ENCODE data around the gene PRMT6.
"Not testable (repeated sequence)": the region's sequence is repeated elsewhere in the genome, so short reads cannot be mapped to it uniquely, and the experiment has no call there.

The PRMT6 gene

DNA sequence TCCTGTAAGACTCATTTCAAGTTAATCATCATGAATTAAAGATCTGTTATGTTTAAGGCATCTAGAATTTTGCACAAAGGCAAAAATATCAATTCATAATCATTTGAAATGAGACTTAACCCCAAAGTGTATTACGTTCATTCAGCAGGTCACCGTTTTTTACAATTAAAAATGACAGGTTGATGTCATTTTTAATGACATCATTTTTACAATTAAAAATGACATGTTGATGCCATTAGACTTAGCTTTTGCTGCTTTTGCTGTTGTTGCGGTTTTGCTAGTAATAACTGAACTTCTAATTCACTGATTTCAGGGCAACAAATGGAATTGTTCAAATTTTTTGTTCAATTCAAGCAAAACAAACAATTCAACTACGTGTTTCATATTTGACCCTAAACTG, 17.0 kb downstream of the PRMT6 start:
- H3K4me3 ChIP-seq = no peak overlapping the region
- no peak overlapping the region for H3K27ac ChIP-seq
- DNase-seq (ENCODE audit: low spot score) = no peak
- TF ChIP-seq, protein P1, sequence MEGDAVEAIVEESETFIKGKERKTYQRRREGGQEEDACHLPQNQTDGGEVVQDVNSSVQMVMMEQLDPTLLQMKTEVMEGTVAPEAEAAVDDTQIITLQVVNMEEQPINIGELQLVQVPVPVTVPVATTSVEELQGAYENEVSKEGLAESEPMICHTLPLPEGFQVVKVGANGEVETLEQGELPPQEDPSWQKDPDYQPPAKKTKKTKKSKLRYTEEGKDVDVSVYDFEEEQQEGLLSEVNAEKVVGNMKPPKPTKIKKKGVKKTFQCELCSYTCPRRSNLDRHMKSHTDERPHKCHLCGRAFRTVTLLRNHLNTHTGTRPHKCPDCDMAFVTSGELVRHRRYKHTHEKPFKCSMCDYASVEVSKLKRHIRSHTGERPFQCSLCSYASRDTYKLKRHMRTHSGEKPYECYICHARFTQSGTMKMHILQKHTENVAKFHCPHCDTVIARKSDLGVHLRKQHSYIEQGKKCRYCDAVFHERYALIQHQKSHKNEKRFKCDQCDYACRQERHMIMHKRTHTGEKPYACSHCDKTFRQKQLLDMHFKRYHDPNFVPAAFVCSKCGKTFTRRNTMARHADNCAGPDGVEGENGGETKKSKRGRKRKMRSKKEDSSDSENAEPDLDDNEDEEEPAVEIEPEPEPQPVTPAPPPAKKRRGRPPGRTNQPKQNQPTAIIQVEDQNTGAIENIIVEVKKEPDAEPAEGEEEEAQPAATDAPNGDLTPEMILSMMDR (IDR thresholded peaks at IDR 0.05) = no peak

- H3K27ac ChIP-seq = no peak overlapping the region
- no peak for DNase-seq (ENCODE audit: low spot score)
- TF ChIP-seq, protein P1 (IDR thresholded peaks at IDR 0.05) = no peak
Measured at GRCh38 chr1:107076841-107077240, 20.4 kb downstream of the PRMT6 start.

DNA sequence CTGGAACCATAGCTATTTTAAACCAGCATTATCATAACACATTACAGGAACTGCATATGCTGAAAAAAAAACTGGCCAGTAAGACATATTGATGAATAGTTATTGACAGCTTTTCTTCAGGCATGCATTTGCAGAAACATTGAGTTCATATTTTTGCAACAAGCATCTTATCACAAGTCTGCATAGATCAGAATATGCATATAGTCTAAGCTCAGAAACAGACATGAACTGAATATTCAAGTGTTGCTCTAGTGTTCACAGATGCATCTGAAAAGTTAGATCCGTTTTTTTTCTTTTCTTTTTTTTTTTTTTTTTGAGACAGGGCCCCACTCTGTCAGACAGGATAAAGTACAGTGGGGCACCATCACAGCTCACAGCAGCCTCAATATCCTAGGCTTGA, 22.8 kb downstream of the PRMT6 start:
- DNase-seq (ENCODE audit: low spot score) = no peak
- TF ChIP-seq, protein P1 (IDR thresholded peaks at IDR 0.05) = no peak
- Histone ChIP-seq H3K4me3 (no peak overlapping the region), H3K27ac (no peak overlapping the region)

More at GRCh38 chr1:107076841-107077240, 20.4 kb downstream of the PRMT6 start:
- no peak overlapping the region for H3K4me3 ChIP-seq

DNA sequence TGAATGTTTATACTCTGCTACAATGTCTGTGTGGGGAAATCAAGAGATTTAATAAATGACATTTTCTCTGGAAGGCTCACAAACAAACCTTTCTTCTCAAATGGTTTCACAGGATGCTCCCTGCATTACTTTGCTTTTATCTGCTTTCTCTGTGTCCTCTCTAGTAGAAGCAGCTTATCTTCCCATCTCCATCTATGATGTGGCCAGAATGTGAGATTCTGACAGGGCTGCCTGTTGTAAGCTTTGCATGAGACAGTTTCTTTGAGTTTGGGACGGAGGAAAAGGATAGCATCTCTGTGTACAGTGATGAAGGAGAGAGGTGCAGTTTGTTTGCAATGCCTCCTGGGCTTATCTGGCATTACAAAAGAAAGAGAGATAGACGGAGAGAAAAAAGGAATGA, 24.6 kb downstream of the PRMT6 start:
- DNase-seq (ENCODE audit: low spot score) = no peak
- Histone ChIP-seq H3K4me3 (no peak overlapping the region), H3K27ac (no peak overlapping the region)
- TF ChIP-seq, protein P1 (IDR thresholded peaks at IDR 0.05) = no peak

DNA sequence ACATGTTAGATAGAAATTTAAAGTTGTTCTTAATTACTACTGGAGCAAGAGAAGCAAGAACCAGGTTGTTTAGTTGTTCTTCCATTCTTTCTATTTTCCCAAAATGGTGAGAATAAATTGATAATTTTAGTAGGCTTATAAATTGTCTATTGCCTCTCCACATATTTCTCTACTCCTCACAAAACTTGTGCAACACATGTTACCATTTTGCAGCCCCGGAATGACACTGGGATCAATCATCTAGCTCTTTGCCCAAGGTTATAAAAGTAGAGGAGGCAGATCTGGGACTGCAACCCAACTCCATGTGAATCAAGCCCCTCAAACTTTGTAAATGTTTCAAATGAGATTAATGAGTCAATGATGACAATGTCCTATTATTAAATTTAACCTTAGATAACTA, 34.9 kb downstream of the PRMT6 start:
- DNase-seq (ENCODE audit: low spot score) = no peak
- H3K27ac ChIP-seq = no peak overlapping the region
- TF ChIP-seq, protein P1 (IDR thresholded peaks at IDR 0.05) = no peak
- H3K4me3 ChIP-seq = no peak overlapping the region

- not testable (repeated sequence) for H3K4me3 ChIP-seq
Measured at GRCh38 chr1:107093395-107093794, 36.9 kb downstream of the PRMT6 start.

DNA sequence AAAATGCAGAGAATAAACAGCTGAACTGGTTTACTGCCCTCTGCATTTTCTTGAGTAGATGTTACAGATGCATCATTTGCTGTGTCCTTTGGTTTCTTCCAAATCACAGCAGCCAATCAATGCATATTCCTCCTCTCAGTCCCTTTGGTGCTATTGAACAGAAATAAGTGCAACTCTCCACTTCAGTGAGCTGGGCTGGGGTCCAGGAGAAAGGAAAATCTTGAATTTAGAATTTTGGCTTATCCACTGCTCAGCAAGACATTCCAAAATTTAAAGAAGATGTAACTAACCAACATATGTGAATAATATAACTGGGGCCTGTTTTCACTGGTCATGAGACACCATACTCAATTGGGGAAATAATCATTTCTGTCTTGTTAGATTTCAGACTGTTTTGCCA, 39.2 kb downstream of the PRMT6 start:
- DNase-seq (ENCODE audit: low spot score) = no peak
- no peak overlapping the region for H3K4me3 ChIP-seq
- H3K27ac ChIP-seq = no peak overlapping the region
- TF ChIP-seq, protein P1 (IDR thresholded peaks at IDR 0.05) = no peak

More at GRCh38 chr1:107093395-107093794, 36.9 kb downstream of the PRMT6 start:
- H3K27ac ChIP-seq; DNase-seq (ENCODE audit: low spot score): not testable (repeated sequence)

GRCh38 chr1:107096690-107097089, 40.2 kb downstream of the PRMT6 start:
- no peak for DNase-seq (ENCODE audit: low spot score)
- Histone ChIP-seq H3K4me3 (no peak overlapping the region), H3K27ac (no peak overlapping the region)
- TF ChIP-seq, protein P1 (IDR thresholded peaks at IDR 0.05) = no peak
